Mesodermal cell (in vitro differentiated cells): ENCODE measurements around the gene NR6A1. TPM values are rescaled to one million over a fixed set of nuclear protein-coding genes. Genes with fewer than 3 reads are reported as not detected.

Experiments used
- H3K27ac ChIP-seq: 2 replicates; pipeline ENCODE4 v1.7.0; 2013; ENCODE audit warnings: mild to moderate bottlenecking, low read depth, low read length, moderate library complexity; ENCODE audit not compliant: severe bottlenecking
- H3K36me3 ChIP-seq: 2 replicates; pipeline ENCODE4 v1.7.1; 2013; ENCODE audit warnings: mild to moderate bottlenecking, low read length, moderate library complexity; ENCODE audit not compliant: control insufficient read depth, insufficient read depth
- H3K4me1 ChIP-seq: one replicate; pipeline ENCODE4 v1.7.1; 2013; ENCODE audit warnings: mild to moderate bottlenecking, low read length; ENCODE audit not compliant: insufficient read depth, control insufficient read depth, poor library complexity, severe bottlenecking
- H3K4me3 ChIP-seq: 2 replicates; pipeline ENCODE4 v1.7.0; 2013; ENCODE audit warnings: low read length, control low read depth, mild to moderate bottlenecking; ENCODE audit not compliant: insufficient read depth, poor library complexity, severe bottlenecking; ENCODE audit errors: extremely low read depth
- H3K9me3 ChIP-seq: 2 replicates; pipeline ENCODE4 v1.7.1; 2013; ENCODE audit warnings: mild to moderate bottlenecking, low read length, moderate library complexity; ENCODE audit not compliant: control insufficient read depth
- WGBS, 2 experiments: methylation state at CpG; one replicate each; pipeline ENCODE4 v1.1.5; 2013; ENCODE audit warnings: missing lambda C conversion rate in 2 of 2; ENCODE audit not compliant: insufficient coverage in 2 of 2; 5-methylcytosine and 5-hydroxymethylcytosine counted together
- polyA plus RNA-seq, 2 experiments: library from polyadenylated mRNA; stranded (reverse); fragments of 50-300 nt; gene quantifications; one replicate each; pipeline ENCODE4 v1.2.3, GENCODE V29; 2013

NR6A1 gene
- 30.6 TPM for polyA plus RNA-seq (2013, experiment 1 of 2)
- 26.5 TPM for polyA plus RNA-seq (2013, experiment 2 of 2)

GRCh38 chr9:124771021-124771866 lies at the start of gene NR6A1:
TSS of gene NR6A1 (minus strand) at chr9:124771311.
- H3K4me3 ChIP-seq = peak within 1 kb of the TSS; percentile 80
- peak within 1 kb of the TSS; percentile 98 for H3K27ac ChIP-seq
- H3K4me1 ChIP-seq = peaks cover 32% of the 10 kb centered on the region
- H3K36me3 ChIP-seq = no peaks in the 10 kb centered on the region
- no peaks in the 10 kb centered on the region for H3K9me3 ChIP-seq
- WGBS, 2 experiments = 0 to 1% methylated on average over 26 to 64 of the region's 82 CpGs

- H3K4me1 ChIP-seq = peaks cover 30% of the 10 kb centered on the region
- no peak overlapping the region for H3K4me3 ChIP-seq
- no peaks in the 10 kb centered on the region for H3K9me3 ChIP-seq
- 73 to 75% methylated on average over 13 to 15 of the region's 18 CpGs for WGBS, 2 experiments
- peak overlapping the region; percentile 59 for H3K27ac ChIP-seq
- H3K36me3 ChIP-seq = no peaks in the 10 kb centered on the region
Measured at GRCh38 chr9:124818431-124819281, 47.5 kb upstream of the NR6A1 start.

GRCh38 chr9:124815601-124816000 lies 44.5 kb upstream of the NR6A1 start:
- peaks cover 53% of the 10 kb centered on the region for H3K4me1 ChIP-seq
- H3K9me3 ChIP-seq = no peaks in the 10 kb centered on the region
- 85 to 88% methylated on average over 4 of the region's 5 CpGs for WGBS, 2 experiments
- H3K27ac ChIP-seq = no peak overlapping the region
- H3K36me3 ChIP-seq = no peaks in the 10 kb centered on the region
- H3K4me3 ChIP-seq = no peak overlapping the region

GRCh38 chr9:124814164-124814535 lies 43.0 kb upstream of the NR6A1 start:
- H3K4me1 ChIP-seq = peaks cover 61% of the 10 kb centered on the region
- 100% methylated on average over 2 to 3 of the region's 5 CpGs for WGBS, 2 experiments
- H3K4me3 ChIP-seq = no peak overlapping the region
- H3K36me3 ChIP-seq = no peaks in the 10 kb centered on the region
- peak overlapping the region; percentile 98 for H3K27ac ChIP-seq
- no peaks in the 10 kb centered on the region for H3K9me3 ChIP-seq

- 80 to 86% methylated on average over 10 to 11 of the region's 11 CpGs for WGBS, 2 experiments
- Histone ChIP-seq H3K4me1 (peaks cover 57% of the 10 kb centered on the region), H3K36me3 (no peaks in the 10 kb centered on the region), H3K27ac (peak overlapping the region; percentile 98), H3K4me3 (no peak overlapping the region), H3K9me3 (no peaks in the 10 kb centered on the region)
Measured at GRCh38 chr9:124813501-124814163, 42.5 kb upstream of the NR6A1 start.

GRCh38 chr9:124813041-124813440 lies 41.9 kb upstream of the NR6A1 start:
- no peaks in the 10 kb centered on the region for H3K9me3 ChIP-seq
- WGBS, 2 experiments = 84 to 90% methylated on average over 5 to 7 of the region's 7 CpGs
- H3K27ac ChIP-seq = peak overlapping the region; percentile 98

GRCh38 chr9:124812441-124812876 lies 41.3 kb upstream of the NR6A1 start:
- H3K27ac ChIP-seq = peak overlapping the region; percentile 98
- WGBS, 2 experiments = 52 to 82% methylated on average over 1 to 3 of the region's 6 CpGs

More at GRCh38 chr9:124813041-124813440, 41.9 kb upstream of the NR6A1 start:
- peaks cover 57% of the 10 kb centered on the region for H3K4me1 ChIP-seq
- H3K4me3 ChIP-seq = no peak overlapping the region
- H3K36me3 ChIP-seq = no peaks in the 10 kb centered on the region

GRCh38 chr9:124810663-124811355 lies 39.7 kb upstream of the NR6A1 start:
- Histone ChIP-seq H3K36me3 (no peaks in the 10 kb centered on the region), H3K27ac (peak overlapping the region; percentile 98), H3K9me3 (no peaks in the 10 kb centered on the region), H3K4me1 (peaks cover 50% of the 10 kb centered on the region), H3K4me3 (no peak overlapping the region)
- WGBS, 2 experiments = 17 to 24% methylated on average over 9 to 11 of the region's 12 CpGs

More at GRCh38 chr9:124812441-124812876, 41.3 kb upstream of the NR6A1 start:
- Histone ChIP-seq H3K36me3 (no peaks in the 10 kb centered on the region), H3K4me3 (no peak overlapping the region), H3K4me1 (peaks cover 56% of the 10 kb centered on the region), H3K9me3 (no peaks in the 10 kb centered on the region)

- H3K4me3 ChIP-seq = no peak overlapping the region
- H3K4me1 ChIP-seq = peaks cover 50% of the 10 kb centered on the region
- whole genome bisulfite sequencing, 2 experiments = 96 to 98% methylated on average over 58 to 59 of the region's 60 CpGs
- no peaks in the 10 kb centered on the region for H3K9me3 ChIP-seq
- H3K36me3 ChIP-seq = no peaks in the 10 kb centered on the region
- peak overlapping the region; percentile 98 for H3K27ac ChIP-seq
Measured at GRCh38 chr9:124809741-124810500, 38.8 kb upstream of the NR6A1 start.
